Thyroid gland (tissue), 4 donors: ENCODE data around the gene HRH1.

ENCODE experiments used
- CTCF ChIP-seq, 6 experiments: fragments of 200-600 bp in 3 of 6; fragments of 450-650 bp in 3 of 6; sonication (generic) in 3 of 6; IDR thresholded peaks; one replicate each; pipeline ENCODE4 v1.5.1; 2016 to 2019; ENCODE audit warnings: antibody characterized with exemption in 6 of 6, mild to moderate bottlenecking in 2 of 6, inconsistent platforms in 1 of 6, moderate library complexity in 1 of 6
- POLR2A ChIP-seq, 2 donors: fragments of 450-650 bp; IDR thresholded peaks; one replicate each; pipeline ENCODE4 v1.6.1; 2017; ENCODE audit warnings: antibody characterized with exemption in 2 of 2, mild to moderate bottlenecking in 2 of 2, moderate library complexity in 1 of 2

DNA sequence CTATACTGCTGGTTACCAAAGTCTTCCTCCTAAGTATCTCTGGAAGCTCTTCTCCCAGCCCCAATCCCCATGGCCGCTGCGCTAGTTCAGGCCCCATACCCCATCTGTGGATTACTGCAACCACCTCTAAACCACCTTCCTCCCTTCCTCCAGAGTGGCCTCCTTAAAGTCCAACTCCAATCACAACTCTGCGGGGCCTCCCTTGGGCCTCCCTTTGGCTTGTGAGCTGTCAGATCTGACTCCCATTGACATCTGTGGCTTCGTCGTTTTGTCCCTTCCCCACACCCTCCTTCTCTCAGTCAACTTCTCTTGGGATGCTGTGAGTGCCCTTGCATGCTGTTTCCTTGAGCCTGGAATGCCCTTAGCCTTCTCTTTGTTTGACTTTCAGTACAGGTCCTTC is 9.3 kb upstream of the HRH1 start:
- TF ChIP-seq CTCF (IDR thresholded peaks at IDR 0.05) (no peak), POLR2A (IDR thresholded peaks at IDR 0.05) (no peak)
